Lower leg skin (tissue), 4 donors: ENCODE data around the gene KDELR3. TPM values are rescaled to one million over a fixed set of nuclear protein-coding genes. Genes with fewer than 3 reads are reported as not detected.

ENCODE experiments used
- DNase-seq, 2 donors: peaks; one replicate each; pipeline ENCODE4 v3.0.0-alpha.2; 2019; ENCODE audit warnings: low spot score in 2 of 2
- H3K4me3 ChIP-seq: fragments of 200-600 bp; sonication (generic); 2 replicates; pipeline ENCODE4 v1.5.1; 2017; ENCODE audit warnings: mild to moderate bottlenecking, low read depth; ENCODE audit not compliant: poor library complexity, severe bottlenecking
- POLR2A ChIP-seq, 2 donors: fragments of 450-650 bp; IDR thresholded peaks; one replicate each; pipeline ENCODE4 v1.6.1; 2016 to 2017; ENCODE audit warnings: antibody characterized with exemption in 2 of 2, mild to moderate bottlenecking in 1 of 2, moderate library complexity in 1 of 2
- WGBS, 2 donors: methylation state at CpG; one replicate each; pipeline ENCODE4 v1.1.5; 2018; 5-methylcytosine and 5-hydroxymethylcytosine counted together
- intact Hi-C: fragments of 100-400 bp; cut with DNase I; formaldehyde crosslinking; loops from one replicate; pipeline ENCODE4 v1.15.0; 2023; ENCODE audit warnings: low total_unique reads
- total RNA-seq, 4 donors: library from RNA; depleted of rRNA; stranded (reverse); fragments of >200 nt; gene quantifications; one replicate each; pipeline ENCODE4 v1.1.0, GENCODE V29; 2016
- TF ChIP-seq, protein P1 (sequence below), 3 donors: fragments of 450-650 bp; IDR thresholded peaks; one replicate each; pipeline ENCODE4 v1.5.1; 2016; ENCODE audit warnings: antibody characterized with exemption in 3 of 3, mild to moderate bottlenecking in 3 of 3, moderate library complexity in 2 of 3

KDELR3 gene
- total RNA-seq, 4 donors from 2014 or later = 0.80 to 5.1 (median 1.3) TPM

DNA sequence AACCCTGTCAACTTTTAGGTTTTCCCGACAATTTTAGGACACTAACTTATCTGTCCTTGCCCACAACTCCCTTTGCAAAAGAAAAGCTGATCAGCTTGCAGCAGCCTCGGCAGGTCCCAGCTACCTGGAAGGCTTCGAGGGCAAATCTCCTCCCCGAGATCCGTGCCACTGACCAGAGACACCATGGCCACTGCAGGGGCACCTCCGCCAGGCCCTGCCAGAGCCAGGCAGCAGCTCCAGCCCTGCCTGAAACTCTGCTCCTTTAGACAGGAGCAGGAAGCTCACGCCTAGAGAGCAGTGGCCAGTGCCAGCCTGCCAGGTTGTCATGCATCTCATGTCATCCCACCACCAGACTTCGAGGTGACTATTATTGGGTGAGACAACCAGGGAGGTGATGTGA is 34.0 kb upstream of the KDELR3 start:
- DNase-seq = no peak
- intact Hi-C loops = no loop called here
- TF ChIP-seq, protein P1, sequence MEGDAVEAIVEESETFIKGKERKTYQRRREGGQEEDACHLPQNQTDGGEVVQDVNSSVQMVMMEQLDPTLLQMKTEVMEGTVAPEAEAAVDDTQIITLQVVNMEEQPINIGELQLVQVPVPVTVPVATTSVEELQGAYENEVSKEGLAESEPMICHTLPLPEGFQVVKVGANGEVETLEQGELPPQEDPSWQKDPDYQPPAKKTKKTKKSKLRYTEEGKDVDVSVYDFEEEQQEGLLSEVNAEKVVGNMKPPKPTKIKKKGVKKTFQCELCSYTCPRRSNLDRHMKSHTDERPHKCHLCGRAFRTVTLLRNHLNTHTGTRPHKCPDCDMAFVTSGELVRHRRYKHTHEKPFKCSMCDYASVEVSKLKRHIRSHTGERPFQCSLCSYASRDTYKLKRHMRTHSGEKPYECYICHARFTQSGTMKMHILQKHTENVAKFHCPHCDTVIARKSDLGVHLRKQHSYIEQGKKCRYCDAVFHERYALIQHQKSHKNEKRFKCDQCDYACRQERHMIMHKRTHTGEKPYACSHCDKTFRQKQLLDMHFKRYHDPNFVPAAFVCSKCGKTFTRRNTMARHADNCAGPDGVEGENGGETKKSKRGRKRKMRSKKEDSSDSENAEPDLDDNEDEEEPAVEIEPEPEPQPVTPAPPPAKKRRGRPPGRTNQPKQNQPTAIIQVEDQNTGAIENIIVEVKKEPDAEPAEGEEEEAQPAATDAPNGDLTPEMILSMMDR (IDR thresholded peaks at IDR 0.05) = no peak
- TF ChIP-seq POLR2A (IDR thresholded peaks at IDR 0.05) = no peak
- 76 to 79% methylated on average over 6 to 7 of the region's 8 CpGs for WGBS, 2 donors
- H3K4me3 ChIP-seq = no peak overlapping the region

DNA sequence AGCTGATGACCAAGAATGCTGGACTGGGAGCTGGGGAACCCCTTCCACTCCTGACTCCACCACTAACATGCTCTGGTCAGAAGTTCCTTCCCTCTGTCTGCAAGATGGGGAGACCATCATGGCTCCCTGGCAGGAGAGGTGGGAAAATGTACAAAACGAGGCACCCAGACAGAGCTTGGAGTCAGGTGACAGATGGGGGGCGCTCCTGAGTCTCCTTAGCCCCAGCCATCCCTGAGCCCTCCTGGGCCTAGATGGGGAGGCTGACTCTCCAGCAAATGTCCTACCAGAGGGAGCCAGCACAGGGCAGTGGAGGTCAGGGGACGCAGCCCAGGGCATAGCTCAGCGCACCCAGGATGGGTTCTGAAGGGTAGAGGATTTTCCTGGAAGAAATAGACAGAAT is 32.9 kb upstream of the KDELR3 start:
- 78 to 86% methylated on average over 4 of the region's 4 CpGs for WGBS, 2 donors
- H3K4me3 ChIP-seq = no peak overlapping the region
- no peak for DNase-seq
- TF ChIP-seq, protein P1 (IDR thresholded peaks at IDR 0.05) = no peak
- no peak for TF ChIP-seq POLR2A (IDR thresholded peaks at IDR 0.05)
- intact Hi-C loops = no loop called here

DNA sequence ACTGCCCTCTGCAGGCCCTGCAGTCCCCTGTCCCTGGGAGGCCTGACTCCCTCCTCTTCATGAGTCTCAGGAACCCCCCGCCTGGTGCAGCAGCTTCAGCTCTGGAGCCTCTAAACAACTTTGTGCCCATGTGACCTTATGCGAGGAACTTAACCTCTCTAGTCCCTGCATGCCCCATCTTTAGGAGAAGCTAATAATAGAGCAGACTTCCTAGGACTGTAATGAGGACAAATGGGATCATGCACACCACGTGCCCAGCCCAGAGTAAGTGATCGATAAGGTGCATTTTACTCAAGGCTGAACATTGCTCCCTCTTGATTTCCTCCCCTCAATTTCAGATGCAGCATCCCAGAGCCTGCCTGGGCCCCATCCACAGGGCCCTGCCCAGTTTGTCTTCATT is 31.9 kb upstream of the KDELR3 start:
- TF ChIP-seq POLR2A (IDR thresholded peaks at IDR 0.05) = no peak
- TF ChIP-seq, protein P1 (IDR thresholded peaks at IDR 0.05) = no peak
- WGBS, 2 donors = 43 to 49% methylated on average over 4 of the region's 4 CpGs
- no peak for DNase-seq
- no peak overlapping the region for H3K4me3 ChIP-seq
- intact Hi-C loops = no loop called here

DNA sequence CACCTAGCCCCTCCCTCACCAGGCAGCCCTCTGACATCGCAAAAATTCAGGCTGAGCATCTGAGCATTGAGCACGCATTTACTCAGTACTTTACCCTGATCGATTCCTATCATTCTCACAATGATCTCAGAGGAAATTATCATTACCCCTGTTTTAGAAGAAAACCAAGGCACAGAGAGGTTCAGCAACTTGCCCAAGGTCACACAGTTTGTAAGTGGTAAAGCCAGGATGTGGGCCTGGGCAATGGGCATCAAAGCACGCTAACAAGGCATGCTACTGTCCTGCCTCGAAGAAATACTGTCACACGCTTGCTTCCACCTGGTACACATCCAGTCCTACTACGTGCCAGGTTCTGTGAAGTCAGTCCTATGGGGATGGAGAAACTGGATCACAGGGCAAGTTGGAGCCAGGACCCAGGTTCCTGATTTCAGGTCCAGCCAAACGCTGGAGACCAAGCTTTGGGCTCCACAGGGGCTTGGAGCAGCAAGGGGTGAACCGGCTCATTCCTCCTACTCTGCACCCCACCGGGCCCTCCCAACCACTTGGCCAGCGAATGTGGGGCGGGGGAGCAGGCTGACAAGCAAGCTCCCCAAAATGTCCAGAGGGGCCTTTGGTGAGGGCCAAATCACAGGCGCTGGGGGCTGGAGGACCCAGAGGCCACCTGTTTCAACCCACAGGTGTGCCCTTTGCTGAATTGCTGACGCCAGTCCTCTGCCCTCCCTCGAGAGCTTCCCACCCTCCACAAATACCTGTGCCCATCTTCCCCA is 31.1 kb upstream of the KDELR3 start:
- H3K4me3 ChIP-seq = no peak overlapping the region
- 83 to 87% methylated on average over 10 to 15 of the region's 15 CpGs for WGBS, 2 donors

DNA sequence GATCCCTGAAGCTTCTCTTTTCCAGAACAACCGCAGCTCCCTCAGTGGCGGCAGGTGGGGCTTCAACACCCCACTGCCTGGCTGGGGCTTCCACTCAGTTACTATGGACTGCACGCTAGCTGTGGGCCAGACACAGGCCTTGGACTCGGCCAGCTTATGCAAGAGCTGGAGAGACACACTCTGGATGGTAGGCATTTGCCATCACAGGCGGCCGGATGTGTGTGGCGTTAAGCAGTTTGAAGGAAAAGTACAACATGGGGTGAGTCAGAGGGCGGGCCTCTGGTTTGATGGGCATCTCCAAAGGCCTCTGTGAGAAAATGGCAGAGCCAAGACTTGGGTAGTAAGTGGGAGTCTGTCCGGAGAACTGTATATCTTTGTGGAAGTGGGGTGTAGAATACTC is 30.5 kb upstream of the KDELR3 start:
- 94% methylated on average over 9 of the region's 9 CpGs for WGBS, 2 donors
- H3K4me3 ChIP-seq = no peak overlapping the region
- no peak for TF ChIP-seq POLR2A (IDR thresholded peaks at IDR 0.05)
- TF ChIP-seq, protein P1 (IDR thresholded peaks at IDR 0.05) = no peak
- intact Hi-C loops = no loop called here
- no peak for DNase-seq

More for the DNA sequence above, 31.1 kb upstream of the KDELR3 start:
- intact Hi-C loops = no loop called here
- DNase-seq = no peak
- no peak for TF ChIP-seq POLR2A (IDR thresholded peaks at IDR 0.05)
- TF ChIP-seq, protein P1 (IDR thresholded peaks at IDR 0.05) = no peak
